ENCODE measurements around the gene PRR35. TPM values are rescaled to one million over a fixed set of nuclear protein-coding genes. Genes with fewer than 3 reads are reported as not detected.

The PRR35 gene
- polyA plus RNA-seq, 1 donor from 2014 or later: not detected

DNA sequence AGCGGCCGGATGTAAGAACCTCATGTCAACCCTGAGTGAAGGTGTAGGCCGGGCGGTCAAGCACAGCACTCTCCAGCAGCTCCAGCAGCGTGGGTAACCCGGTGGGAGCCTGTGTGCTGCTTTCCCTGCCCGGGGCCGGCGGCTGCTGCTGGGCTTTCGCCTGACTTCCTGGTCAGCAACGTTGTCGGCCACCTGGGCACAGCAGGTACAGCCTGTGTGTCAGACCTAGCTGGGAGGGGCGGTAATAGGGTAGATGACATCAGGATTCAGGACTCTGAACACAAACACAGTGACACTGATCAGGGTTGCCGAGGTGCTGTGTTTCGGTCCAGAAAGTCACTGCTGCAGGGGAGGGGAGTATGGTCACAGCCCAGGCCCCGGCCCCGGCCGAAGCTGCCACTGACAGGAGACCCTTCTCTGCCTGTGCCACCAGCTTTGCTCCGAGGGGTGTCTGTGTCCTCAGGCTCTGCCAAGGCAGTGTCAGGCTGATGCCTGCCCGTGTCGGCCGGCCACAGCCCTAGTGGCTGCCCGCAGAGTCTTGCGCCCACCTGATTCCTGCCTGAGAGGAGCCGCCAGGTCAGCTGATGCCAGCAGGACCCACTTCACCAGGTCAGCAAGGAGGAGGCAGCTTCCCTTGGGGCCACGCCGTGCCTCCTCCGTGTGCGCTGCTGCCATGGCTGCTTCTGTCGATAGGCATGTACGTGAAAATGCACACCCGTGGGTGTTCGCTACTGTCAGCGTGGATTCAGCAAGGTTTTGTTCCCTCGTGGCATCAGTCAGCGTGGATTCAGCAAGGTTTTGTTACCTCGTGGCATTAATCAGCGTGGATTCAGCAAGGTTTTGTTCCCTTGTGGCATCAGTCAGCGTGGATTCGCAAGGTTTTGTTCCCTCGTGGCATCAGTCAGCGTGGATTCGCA is 38.9 kb downstream of the PRR35 start:
- peaks cover 8% of the 10 kb centered on the region for H3K79me2 ChIP-seq (replicated peaks; ENCODE audit: insufficient read depth, low read length)
- TF ChIP-seq EP300 (conservative IDR thresholded peaks at IDR 0.05; ENCODE audit: poor library complexity, severe bottlenecking) (no peak), SMC3 (conservative IDR thresholded peaks at IDR 0.05; ENCODE audit: poor library complexity) (no peak), MXI1 (conservative IDR thresholded peaks at IDR 0.05; ENCODE audit: poor library complexity, severe bottlenecking) (no peak)
- no peaks in the 10 kb centered on the region for H4K20me1 ChIP-seq (ENCODE audit: insufficient read depth)
- H3F3A ChIP-seq (ENCODE audit: insufficient read depth, low read length, poor library complexity, severe bottlenecking): no peaks in the 10 kb centered on the region
- H3K36me3 ChIP-seq (ENCODE audit: insufficient read depth, low read length): peaks cover 7% of the 10 kb centered on the region
- H3K9me2 ChIP-seq (ENCODE audit: insufficient read depth, low read length): no peaks in the 10 kb centered on the region
- H3K4me2 ChIP-seq (ENCODE audit: low read length): no peak overlapping the region
- no peaks in the 10 kb centered on the region for H3K27me3 ChIP-seq (ENCODE audit: insufficient read depth, low read depth, low read length)
- no peak overlapping the region for H3K27ac ChIP-seq (ENCODE audit: low read length)
- no peak overlapping the region for H2AFZ ChIP-seq (ENCODE audit: low read depth, low read length)
- H3K4me3 ChIP-seq (ENCODE audit: low read length): no peak overlapping the region
- H3K9me3 ChIP-seq (ENCODE audit: low read length): no peaks in the 10 kb centered on the region
- H3K9ac ChIP-seq (ENCODE audit: low read length): no peak overlapping the region

- Histone ChIP-seq H3K9me2 (ENCODE audit: insufficient read depth, low read length) (no peaks in the 10 kb centered on the region), H3K9me3 (ENCODE audit: low read length) (no peaks in the 10 kb centered on the region), H3K27me3 (ENCODE audit: insufficient read depth, low read depth, low read length) (no peaks in the 10 kb centered on the region), H3K79me2 (replicated peaks; ENCODE audit: insufficient read depth, low read length) (peaks cover 2% of the 10 kb centered on the region), H3K9ac (ENCODE audit: low read length) (no peak overlapping the region), H4K20me1 (ENCODE audit: insufficient read depth) (no peaks in the 10 kb centered on the region), H2AFZ (ENCODE audit: low read depth, low read length) (no peak overlapping the region), H3K27ac (ENCODE audit: low read length) (no peak overlapping the region), H3K4me3 (ENCODE audit: low read length) (no peak overlapping the region), H3F3A (ENCODE audit: insufficient read depth, low read length, poor library complexity, severe bottlenecking) (no peaks in the 10 kb centered on the region), H3K36me3 (ENCODE audit: insufficient read depth, low read length) (peaks cover 7% of the 10 kb centered on the region), H3K4me2 (ENCODE audit: low read length) (no peak overlapping the region)
- TF ChIP-seq CTCF (IDR thresholded peaks at IDR 0.05; ENCODE audit: poor library complexity, severe bottlenecking): no peak
- TF ChIP-seq POLR2AphosphoS5 (IDR thresholded peaks at IDR 0.05): no peak
- no peak for TF ChIP-seq EZH2 (IDR thresholded peaks at IDR 0.05; ENCODE audit: borderline replicate concordance, insufficient read depth, low read length, poor library complexity, severe bottlenecking)
- no peak for TF ChIP-seq EP300 (conservative IDR thresholded peaks at IDR 0.05; ENCODE audit: poor library complexity, severe bottlenecking)
- no peak for TF ChIP-seq RAD21 (conservative IDR thresholded peaks at IDR 0.05)
- no peak for TF ChIP-seq SMC3 (conservative IDR thresholded peaks at IDR 0.05; ENCODE audit: poor library complexity)
- no peak for TF ChIP-seq REST (IDR thresholded peaks at IDR 0.05; ENCODE audit: borderline replicate concordance)
- no peak for TF ChIP-seq MXI1 (conservative IDR thresholded peaks at IDR 0.05; ENCODE audit: poor library complexity, severe bottlenecking)
- TF ChIP-seq TAF1 (IDR thresholded peaks at IDR 0.05; ENCODE audit: low read depth): no peak
Measured at GRCh38 chr16:600781-601180, 40.6 kb downstream of the PRR35 start.
